H1 (cell line): ENCODE data around the gene FARS2. TPM values are rescaled to one million over a fixed set of nuclear protein-coding genes. Genes with fewer than 3 reads are reported as not detected.

Source experiments
- CTCF ChIA-PET: fragments of 300-600 bp; sonication (Branson Sonifier 250); formaldehyde crosslinking; loops from one replicate; lab custom pipeline; 2021; ENCODE audit not compliant: partially characterized antibody; lab: Charles Lee
- POLR2A ChIA-PET: fragments of 300-600 bp; sonication (Branson Sonifier 250); formaldehyde crosslinking; loops from one replicate; lab custom pipeline; 2021; ENCODE audit warnings: inconsistent platforms; ENCODE audit not compliant: partially characterized antibody; lab: Charles Lee
- DNase-seq, 2 experiments: peaks; one replicate each; pipeline versions ENCODE4 v3.0.0 to v3.0.0-alpha.2; 2010 to 2022; ENCODE audit warnings: low spot score in 2 of 2, low read depth in 1 of 2, mixed read lengths in 1 of 2
- FAIRE-seq: peaks from 2 replicates; lab custom pipeline; 2011; peaks lifted over from hg19 to GRCh38; lab: Jason Lieb, UNC
- H2AFZ ChIP-seq: 2 replicates; pipeline ENCODE4 v1.8.1; 2012; ENCODE audit warnings: low read length, inconsistent platforms
- H2AK5ac ChIP-seq: 2 replicates; pipeline ENCODE4 v1.6.1; 2013; ENCODE audit warnings: low read depth, low read length
- H2BK120ac ChIP-seq: replicated peaks from 2 replicates; pipeline ENCODE3; 2013; ENCODE audit warnings: low read depth, low read length, inconsistent platforms
- H2BK12ac ChIP-seq: 2 replicates; pipeline ENCODE4 v1.6.1; 2013; ENCODE audit warnings: low read depth, low read length
- H2BK15ac ChIP-seq: 2 replicates; pipeline ENCODE4 v1.6.1; 2013; ENCODE audit warnings: low read length
- H2BK20ac ChIP-seq: 2 replicates; pipeline ENCODE4 v1.6.1; 2013; ENCODE audit warnings: low read length
- H2BK5ac ChIP-seq: 2 replicates; pipeline ENCODE4 v1.6.1; 2013; ENCODE audit warnings: low read depth, low read length
- H3K14ac ChIP-seq: 2 replicates; pipeline ENCODE4 v1.6.1; 2013; ENCODE audit warnings: inconsistent platforms; ENCODE audit not compliant: insufficient read length
- H3K18ac ChIP-seq: 2 replicates; pipeline ENCODE4 v1.6.1; 2013; ENCODE audit warnings: low read length; ENCODE audit errors: extremely low read depth
- H3K23ac ChIP-seq: 2 replicates; pipeline ENCODE4 v1.6.1; 2013; ENCODE audit warnings: inconsistent platforms; ENCODE audit not compliant: insufficient read length
- H3K23me2 ChIP-seq: 2 replicates; pipeline ENCODE4 v1.6.1; 2013; ENCODE audit warnings: low read depth, low read length
- H3K27ac ChIP-seq: 2 replicates; pipeline ENCODE4 v1.6.1; 2011; ENCODE audit warnings: low read depth, low read length, inconsistent platforms
- H3K27me3 ChIP-seq, 4 experiments: replicated peaks in 1 of 4; 1 replicate in 1 of 4; 2 replicates in 3 of 4; pipeline versions ENCODE4 v1.6.1 to v1.8.1; 2011 to 2013; ENCODE audit warnings: low read length in 3 of 4, mild to moderate bottlenecking in 3 of 4, inconsistent platforms in 2 of 4, mixed read lengths in 2 of 4, moderate library complexity in 1 of 4; ENCODE audit not compliant: control insufficient read depth in 3 of 4, insufficient read depth in 3 of 4; ENCODE audit errors: extremely low read depth in 1 of 4
- H3K36me3 ChIP-seq, 4 experiments: 2 replicates each; pipeline versions ENCODE4 v1.6.1 to v1.8.1; 2011 to 2013; ENCODE audit warnings: mild to moderate bottlenecking in 4 of 4, low read length in 3 of 4, moderate library complexity in 2 of 4, control low read depth in 1 of 4, inconsistent platforms in 1 of 4; ENCODE audit not compliant: insufficient read depth in 4 of 4, control insufficient read depth in 2 of 4
- H3K4ac ChIP-seq: replicated peaks from 2 replicates; pipeline ENCODE3; 2013; ENCODE audit warnings: low read length, low read depth, mixed read lengths, inconsistent platforms; ENCODE audit not compliant: insufficient read length
- H3K4me1 ChIP-seq, 4 experiments: replicated peaks in 1 of 4; 1 replicate in 1 of 4; 2 replicates in 3 of 4; pipeline versions ENCODE4 v1.6.1 to v1.8.1; 2011 to 2013; ENCODE audit warnings: low read length in 3 of 4, inconsistent platforms in 2 of 4, mixed read lengths in 1 of 4; ENCODE audit not compliant: insufficient read depth in 4 of 4, control insufficient read depth in 3 of 4
- H3K4me2 ChIP-seq, 2 experiments: 2 replicates each; pipeline versions ENCODE4 v1.6.1 to v1.8.1; 2011 to 2013; ENCODE audit warnings: low read depth in 2 of 2, low read length in 2 of 2, control low read depth in 1 of 2, inconsistent platforms in 1 of 2, mild to moderate bottlenecking in 1 of 2; ENCODE audit not compliant: insufficient read depth in 1 of 2
- H3K4me3 ChIP-seq, 4 experiments: fragments of 200-600, 300-600 bp in 1 of 4; sonication (generic), shearing (Covaris generic), sonication (Bioruptor Twin) in 1 of 4; 2 replicates each; pipeline versions ENCODE4 v1.5.1 to v1.8.1; 2011 to 2016; ENCODE audit warnings: low read length in 4 of 4, low read depth in 3 of 4, control low read depth in 2 of 4, inconsistent platforms in 2 of 4, mild to moderate bottlenecking in 2 of 4, mixed read lengths in 1 of 4, moderate library complexity in 1 of 4; ENCODE audit not compliant: insufficient read depth in 2 of 4; ENCODE audit errors: extremely low read depth in 1 of 4
- H3K56ac ChIP-seq: replicated peaks from 2 replicates; pipeline ENCODE3; 2013; ENCODE audit warnings: low read depth, mild to moderate bottlenecking, mixed read lengths, low read length, inconsistent platforms; ENCODE audit not compliant: insufficient read length
- H3K79me1 ChIP-seq: 2 replicates; pipeline ENCODE4 v1.6.1; 2013; ENCODE audit warnings: low read depth, low read length, control low read depth
- H3K79me2 ChIP-seq, 2 experiments: 2 replicates each; pipeline versions ENCODE4 v1.6.1 to v1.8.1; 2012 to 2013; ENCODE audit warnings: low read length in 2 of 2, mild to moderate bottlenecking in 2 of 2, inconsistent platforms in 1 of 2; ENCODE audit not compliant: insufficient read depth in 2 of 2, control insufficient read depth in 1 of 2
- H3K9ac ChIP-seq, 4 experiments: replicated peaks in 1 of 4; 1 replicate in 1 of 4; 2 replicates in 3 of 4; pipeline versions ENCODE4 v1.6.1 to v1.8.1; 2011 to 2013; ENCODE audit warnings: low read depth in 3 of 4, low read length in 3 of 4, control low read depth in 2 of 4, mild to moderate bottlenecking in 2 of 4, moderate library complexity in 2 of 4, inconsistent platforms in 1 of 4; ENCODE audit errors: extremely low read depth in 1 of 4
- H3K9me3 ChIP-seq, 2 experiments: 2 replicates each; pipeline versions ENCODE4 v1.6.1 to v1.8.1; 2012 to 2013; ENCODE audit warnings: mild to moderate bottlenecking in 2 of 2, moderate library complexity in 2 of 2, control low read depth in 1 of 2, inconsistent platforms in 1 of 2, low read depth in 1 of 2, low read length in 1 of 2, mixed read lengths in 1 of 2; ENCODE audit not compliant: insufficient read depth in 2 of 2
- H4K20me1 ChIP-seq, 2 experiments: replicated peaks in 1 of 2; 2 replicates each; pipeline versions ENCODE3 to v1.8.1; 2011 to 2013; ENCODE audit warnings: inconsistent platforms in 2 of 2, low read length in 2 of 2, mild to moderate bottlenecking in 1 of 2; ENCODE audit not compliant: insufficient read depth in 2 of 2, control insufficient read depth in 1 of 2
- H4K5ac ChIP-seq: 2 replicates; pipeline ENCODE4 v1.6.1; 2013; ENCODE audit warnings: low read length, low read depth, mixed read lengths, inconsistent platforms; ENCODE audit not compliant: insufficient read length
- H4K8ac ChIP-seq: 2 replicates; pipeline ENCODE4 v1.8.0; 2013; ENCODE audit warnings: mild to moderate bottlenecking, moderate library complexity, low read length, inconsistent platforms; ENCODE audit not compliant: insufficient read depth; ENCODE audit errors: extremely low read depth
- H4K91ac ChIP-seq: replicated peaks from 2 replicates; pipeline ENCODE3; 2013; ENCODE audit warnings: low read length, mixed read lengths, inconsistent platforms; ENCODE audit not compliant: insufficient read length
- BRCA1 ChIP-seq: IDR thresholded peaks from 2 replicates; pipeline ENCODE4 v1.6.1; 2012; ENCODE audit warnings: low read depth, low read length, improper control_type of control experiment
- CBX8 ChIP-seq: fragments of 300-800, 300-1000 bp; sonication (generic); IDR thresholded peaks from 2 replicates; pipeline ENCODE4 v1.7.1; 2016; ENCODE audit warnings: low read depth, low read length, borderline replicate concordance
- CEBPB ChIP-seq: IDR thresholded peaks from 2 replicates; pipeline ENCODE4 v1.6.1; 2012; ENCODE audit warnings: low read depth, low read length
- CHD1 ChIP-seq: IDR thresholded peaks from 2 replicates; pipeline ENCODE4 v1.6.1; 2012; ENCODE audit warnings: low read depth, low read length, improper control_type of control experiment
- EZH2 ChIP-seq: fragments of 200-600 bp; sonication (generic); IDR thresholded peaks from 2 replicates; pipeline ENCODE4 v1.7.1; 2012; ENCODE audit warnings: low read depth, mild to moderate bottlenecking, moderate library complexity, low read length, inconsistent platforms; ENCODE audit not compliant: severe bottlenecking
- FOSL1 ChIP-seq: IDR thresholded peaks from 2 replicates; pipeline ENCODE4 v1.6.1; 2011; ENCODE audit warnings: mild to moderate bottlenecking, low read depth, low read length, moderate library complexity; ENCODE audit not compliant: insufficient read depth
- KDM4A ChIP-seq: IDR thresholded peaks from one replicate; pipeline ENCODE4 v1.7.1; 2012; ENCODE audit warnings: low read depth, mild to moderate bottlenecking, moderate library complexity, low read length, inconsistent platforms; ENCODE audit not compliant: severe bottlenecking
- SRF ChIP-seq: IDR thresholded peaks from 2 replicates; pipeline ENCODE4 v1.6.1; 2011; ENCODE audit warnings: mild to moderate bottlenecking, low read depth, low read length, moderate library complexity
- TAF7 ChIP-seq: optimal IDR thresholded peaks from 2 replicates; pipeline ENCODE3; 2011; ENCODE audit warnings: low read depth, mild to moderate bottlenecking, inconsistent platforms, low read length, moderate library complexity, borderline replicate concordance
- TBP ChIP-seq: IDR thresholded peaks from 2 replicates; pipeline ENCODE4 v1.6.1; 2011; ENCODE audit warnings: low read depth, low read length, improper control_type of control experiment
- TEAD4 ChIP-seq: IDR thresholded peaks from 2 replicates; pipeline ENCODE4 v1.6.1; 2012; ENCODE audit warnings: low read depth, low read length, inconsistent platforms, mixed read lengths
- YY1 ChIP-seq: IDR thresholded peaks from 2 replicates; pipeline ENCODE4 v1.6.1; 2011; ENCODE audit warnings: low read depth, mild to moderate bottlenecking, low read length
- ZNF274 ChIP-seq: IDR thresholded peaks from 2 replicates; pipeline ENCODE4 v1.7.0; 2012; ENCODE audit warnings: low read length, borderline replicate concordance; ENCODE audit errors: extremely low read depth
- WGBS, 2 experiments: shearing (Covaris generic) in 1 of 2; methylation state at CpG; one replicate each; pipeline versions ENCODE4 v1.1.6 to v1.1.7; 2013 to 2015; ENCODE audit warnings: low lambda C conversion rate in 2 of 2, mixed read lengths in 2 of 2, inconsistent platforms in 1 of 2, low coverage in 1 of 2, missing lambda C conversion rate in 1 of 2; ENCODE audit not compliant: insufficient replicate concordance in 2 of 2, insufficient coverage in 1 of 2, insufficient read length in 1 of 2; ENCODE audit errors: extremely low coverage in 1 of 2, missing lambda C conversion rate in 1 of 2; 5-methylcytosine and 5-hydroxymethylcytosine counted together
- polyA plus RNA-seq, 7 experiments: library from polyadenylated mRNA; depleted of rRNA in 3 of 7; stranded (reverse) in 5 of 7; unstranded in 2 of 7; fragments of >200 nt in 5 of 7; fragments of 200-250 nt in 2 of 7; gene quantifications; 1 replicate in 5 of 7; 2 replicates in 1 of 7; 4 replicates in 1 of 7; pipeline versions ENCODE4 v1.2.1 to v1.2.3, GENCODE V29; 2011 to 2013; ENCODE audit warnings: missing spikeins in 2 of 7, mixed read lengths in 2 of 7
- total RNA-seq: library from RNA; stranded (reverse); fragmentation: NEBNext Ultra II Directional; extraction: Animal tissue kit (Norgen Biotek cat#: 25700); gene quantifications from 2 replicates; pipeline ENCODE4 v1.2.1, GENCODE V29; 2021
- TF ChIP-seq, protein P1 (sequence below): IDR thresholded peaks from 2 replicates; pipeline ENCODE4 v1.6.1; 2012; ENCODE audit warnings: inconsistent platforms

Gene FARS2
- total and polyA plus RNA-seq, 2 of the 8 experiments (the other 6 are each of a cell fraction or from before 2014, with no cell fraction given), result 11.7 to 14.4 TPM

DNA sequence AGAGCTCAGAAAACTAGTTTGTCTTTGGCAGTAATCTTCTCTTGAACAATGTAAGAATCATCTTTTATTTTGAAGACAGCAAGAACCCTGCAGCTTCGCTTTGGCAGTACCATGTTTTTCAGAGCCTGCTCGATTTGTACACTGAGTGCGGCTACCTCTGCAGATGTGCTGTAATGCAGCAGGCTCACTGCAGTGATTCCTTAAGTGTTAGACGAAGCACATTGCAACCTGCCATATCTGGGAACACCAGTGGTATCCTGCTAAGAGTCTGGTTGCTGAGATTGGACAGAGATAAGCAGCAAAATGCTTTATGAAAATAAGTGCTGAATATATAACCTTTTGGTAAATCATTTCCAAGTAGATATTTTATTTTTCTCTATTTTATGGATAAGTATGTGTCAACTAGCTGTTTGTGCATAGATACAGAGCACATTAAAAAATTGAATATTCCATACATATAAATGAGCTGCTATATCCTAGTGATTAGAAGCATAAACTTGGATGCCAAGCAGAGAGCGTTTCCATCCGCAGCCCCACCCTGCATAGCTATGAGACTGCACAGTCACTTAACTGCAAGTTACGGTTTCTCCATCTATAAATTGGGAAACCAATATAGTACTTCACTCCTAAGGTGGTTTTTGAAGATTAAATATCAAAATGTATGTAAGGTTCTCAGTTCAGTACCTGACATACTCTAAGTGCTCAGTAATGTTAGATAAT is 328.3 kb downstream of the FARS2 start:
- H4K20me1 ChIP-seq, result no peaks in the 10 kb centered on the region
- no peak overlapping the region for H3K23ac ChIP-seq
- H3K27ac ChIP-seq, result no peak overlapping the region
- H2AFZ ChIP-seq, result no peak overlapping the region
- no peaks in the 10 kb centered on the region for H3K4me1 ChIP-seq
- H4K8ac ChIP-seq, result no peak overlapping the region
- CTCF ChIA-PET, result interaction anchor here (1.9 kb wide), 1 partner anchor 17 kb away, joined by 5 read pairs; no protein-coding TSS in a partner anchor
- no peaks in the 10 kb centered on the region for H3K23me2 ChIP-seq
- no peak overlapping the region for H2BK20ac ChIP-seq
- H3K4me3 ChIP-seq, result no peak overlapping the region
- no peak overlapping the region for H2BK12ac ChIP-seq
- H3K9ac ChIP-seq, result no peak overlapping the region
- H3K36me3 ChIP-seq, result no peaks in the 10 kb centered on the region
- H3K4ac ChIP-seq, result no peak overlapping the region
- no peak overlapping the region for H3K18ac ChIP-seq
- DNase-seq (no peak), FAIRE-seq (no peak)
- H3K27me3 ChIP-seq, result no peaks in the 10 kb centered on the region
- no peak overlapping the region for H3K56ac ChIP-seq
- H3K79me2 ChIP-seq, result no peaks in the 10 kb centered on the region
- no peak overlapping the region for H2BK15ac ChIP-seq
- no peak overlapping the region for H3K14ac ChIP-seq
- no peak overlapping the region for H4K91ac ChIP-seq
- H2BK120ac ChIP-seq, result no peak overlapping the region
- WGBS, 2 experiments, result 89% methylated on average over 7 of the region's 7 CpGs; no CpG with 5 or more reads in 1 of the 2 experiments
- H3K79me1 ChIP-seq, result no peaks in the 10 kb centered on the region
- H2BK5ac ChIP-seq, result no peak overlapping the region
- no peak overlapping the region for H4K5ac ChIP-seq
- POLR2A ChIA-PET, result interaction anchor here (1.1 kb wide), 1 partner anchor 403 kb away, joined by 3 read pairs; no protein-coding TSS in a partner anchor
- no peak overlapping the region for H2AK5ac ChIP-seq
- H3K4me2 ChIP-seq, result no peak overlapping the region
- no peaks in the 10 kb centered on the region for H3K9me3 ChIP-seq
- TF ChIP-seq KDM4A (no peak), EZH2 (no peak), TAF7 (no peak), FOSL1 (no peak), ZNF274 (no peak), TEAD4 (no peak), CEBPB (no peak), CBX8 (no peak), TBP (no peak), YY1 (no peak), CHD1 (no peak), SRF (no peak), BRCA1 (no peak)
- TF ChIP-seq, protein P1, sequence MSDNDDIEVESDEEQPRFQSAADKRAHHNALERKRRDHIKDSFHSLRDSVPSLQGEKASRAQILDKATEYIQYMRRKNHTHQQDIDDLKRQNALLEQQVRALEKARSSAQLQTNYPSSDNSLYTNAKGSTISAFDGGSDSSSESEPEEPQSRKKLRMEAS, result no peak
